Astrocyte (in vitro differentiated cells and primary cell): Measurements from ENCODE around the gene SRRM4.

Experiments used
- EZH2 ChIP-seq: IDR thresholded peaks from 2 replicates; pipeline ENCODE4 v1.6.1; 2012; ENCODE audit warnings: mild to moderate bottlenecking, low read length, inconsistent platforms; ENCODE audit not compliant: insufficient read depth
- TF ChIP-seq, protein P1 (sequence below): IDR thresholded peaks from 2 replicates; pipeline ENCODE4 v1.5.1; 2011; ENCODE audit warnings: low read depth, mild to moderate bottlenecking, inconsistent platforms, low read length, moderate library complexity; ENCODE audit not compliant: insufficient read depth

- TF ChIP-seq, protein P1, sequence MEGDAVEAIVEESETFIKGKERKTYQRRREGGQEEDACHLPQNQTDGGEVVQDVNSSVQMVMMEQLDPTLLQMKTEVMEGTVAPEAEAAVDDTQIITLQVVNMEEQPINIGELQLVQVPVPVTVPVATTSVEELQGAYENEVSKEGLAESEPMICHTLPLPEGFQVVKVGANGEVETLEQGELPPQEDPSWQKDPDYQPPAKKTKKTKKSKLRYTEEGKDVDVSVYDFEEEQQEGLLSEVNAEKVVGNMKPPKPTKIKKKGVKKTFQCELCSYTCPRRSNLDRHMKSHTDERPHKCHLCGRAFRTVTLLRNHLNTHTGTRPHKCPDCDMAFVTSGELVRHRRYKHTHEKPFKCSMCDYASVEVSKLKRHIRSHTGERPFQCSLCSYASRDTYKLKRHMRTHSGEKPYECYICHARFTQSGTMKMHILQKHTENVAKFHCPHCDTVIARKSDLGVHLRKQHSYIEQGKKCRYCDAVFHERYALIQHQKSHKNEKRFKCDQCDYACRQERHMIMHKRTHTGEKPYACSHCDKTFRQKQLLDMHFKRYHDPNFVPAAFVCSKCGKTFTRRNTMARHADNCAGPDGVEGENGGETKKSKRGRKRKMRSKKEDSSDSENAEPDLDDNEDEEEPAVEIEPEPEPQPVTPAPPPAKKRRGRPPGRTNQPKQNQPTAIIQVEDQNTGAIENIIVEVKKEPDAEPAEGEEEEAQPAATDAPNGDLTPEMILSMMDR = no peak
- no peak for TF ChIP-seq EZH2
Measured at GRCh38 chr12:118959985-118960560, 21.3 kb upstream of the SRRM4 start.
